ENCODE data around the gene CPSF4L. TPM values are rescaled to one million over a fixed set of nuclear protein-coding genes. Genes with fewer than 3 reads are reported as not detected.
A peak's percentile ranks its signal among the peaks of the same experiment; 100 is the strongest.

Gene CPSF4L
- polyA plus RNA-seq, 1 experiment, result not detected

GRCh38 chr17:73231395-73231794, 30.3 kb downstream of the CPSF4L start:
- H3K4me3 ChIP-seq (ENCODE audit: low read depth, low read length), result peak overlapping the region; percentile 90
- peak overlapping the region; percentile 39 for H3K27ac ChIP-seq (ENCODE audit: low read depth, low read length)
- POLR2A ChIA-PET, result interaction anchor here (0.9 to 2.0 kb wide), 5 partner anchors 17 to 506 kb away, joined by 3 to 9 read pairs (median 4); partner anchors contain the start of gene COG1
- CTCF ChIA-PET, result interaction anchor here (0.7 to 2.8 kb wide), 7 partner anchors 8 to 674 kb away, joined by 3 to 27 read pairs (median 3); no protein-coding TSS in a partner anchor
- no peaks in the 10 kb centered on the region; the same call in 1 of the 2 replicates for H3K9me3 ChIP-seq (ENCODE audit: control insufficient read depth, insufficient read depth, low read length)
- no peaks in the 10 kb centered on the region for H3K27me3 ChIP-seq (ENCODE audit: control insufficient read depth, insufficient read depth, low read length)
- DNase-seq (ENCODE audit: low read depth, low spot score), result no peak
- TF ChIP-seq CTCF (IDR thresholded peaks at IDR 0.05; ENCODE audit: low read depth, low read length), result no peak

GRCh38 chr17:73230088-73230487, 31.6 kb downstream of the CPSF4L start:
- CTCF ChIA-PET, result interaction anchor here (1.0 to 5.4 kb wide), 2 partner anchors 140 to 505 kb away, joined by 3 to 36 read pairs; no protein-coding TSS in a partner anchor
- H3K4me3 ChIP-seq (ENCODE audit: low read depth, low read length), result no peak overlapping the region
- H3K27ac ChIP-seq (ENCODE audit: low read depth, low read length), result no peak overlapping the region

GRCh38 chr17:73228748-73229236, 32.9 kb downstream of the CPSF4L start:
- no peak overlapping the region for H3K4me3 ChIP-seq (ENCODE audit: low read depth, low read length)
- POLR2A ChIA-PET, result no interaction called here

More at GRCh38 chr17:73230088-73230487, 31.6 kb downstream of the CPSF4L start:
- H3K9me3 ChIP-seq (ENCODE audit: control insufficient read depth, insufficient read depth, low read length), result no peaks in the 10 kb centered on the region; the same call in 1 of the 2 replicates
- no peak for DNase-seq (ENCODE audit: low read depth, low spot score)
- TF ChIP-seq CTCF (IDR thresholded peaks at IDR 0.05; ENCODE audit: low read depth, low read length), result no peak
- H3K27me3 ChIP-seq (ENCODE audit: control insufficient read depth, insufficient read depth, low read length), result no peaks in the 10 kb centered on the region
- POLR2A ChIA-PET, result no interaction called here

GRCh38 chr17:73227944-73228343, 33.7 kb downstream of the CPSF4L start:
- no peaks in the 10 kb centered on the region; the same call in 1 of the 2 replicates for H3K9me3 ChIP-seq (ENCODE audit: control insufficient read depth, insufficient read depth, low read length)
- no peak overlapping the region for H3K27ac ChIP-seq (ENCODE audit: low read depth, low read length)
- CTCF ChIA-PET, result interaction anchor here (1.0 to 5.4 kb wide), 9 partner anchors 27 to 671 kb away, joined by 3 to 36 read pairs (median 4); partner anchors contain the start of gene COG1
- H3K27me3 ChIP-seq (ENCODE audit: control insufficient read depth, insufficient read depth, low read length), result no peaks in the 10 kb centered on the region
- POLR2A ChIA-PET, result no interaction called here
- no peak for DNase-seq (ENCODE audit: low read depth, low spot score)
- no peak for TF ChIP-seq CTCF (IDR thresholded peaks at IDR 0.05; ENCODE audit: low read depth, low read length)
- no peak overlapping the region for H3K4me3 ChIP-seq (ENCODE audit: low read depth, low read length)

More at GRCh38 chr17:73228748-73229236, 32.9 kb downstream of the CPSF4L start:
- peak overlapping the region; percentile 68 for H3K27ac ChIP-seq (ENCODE audit: low read depth, low read length)
- TF ChIP-seq CTCF (IDR thresholded peaks at IDR 0.05; ENCODE audit: low read depth, low read length), result no peak
- CTCF ChIA-PET, result interaction anchor here (0.6 to 5.4 kb wide), 6 partner anchors 37 to 671 kb away, joined by 3 to 36 read pairs (median 4); partner anchors contain the start of gene COG1
- peak; percentile 69 for DNase-seq (ENCODE audit: low read depth, low spot score)
- H3K9me3 ChIP-seq (ENCODE audit: control insufficient read depth, insufficient read depth, low read length), result no peaks in the 10 kb centered on the region; the same call in 1 of the 2 replicates
- no peaks in the 10 kb centered on the region for H3K27me3 ChIP-seq (ENCODE audit: control insufficient read depth, insufficient read depth, low read length)

- no peak for TF ChIP-seq CTCF (IDR thresholded peaks at IDR 0.05; ENCODE audit: low read depth, low read length)
- POLR2A ChIA-PET, result no interaction called here
- H3K27me3 ChIP-seq (ENCODE audit: control insufficient read depth, insufficient read depth, low read length), result no peaks in the 10 kb centered on the region
- H3K4me3 ChIP-seq (ENCODE audit: low read depth, low read length), result no peak overlapping the region
- DNase-seq (ENCODE audit: low read depth, low spot score), result no peak
- H3K27ac ChIP-seq (ENCODE audit: low read depth, low read length), result no peak overlapping the region
- no peaks in the 10 kb centered on the region; the same call in 1 of the 2 replicates for H3K9me3 ChIP-seq (ENCODE audit: control insufficient read depth, insufficient read depth, low read length)
- CTCF ChIA-PET, result interaction anchor here (1.0 to 5.4 kb wide), 8 partner anchors 28 to 671 kb away, joined by 3 to 36 read pairs (median 5); partner anchors contain the start of gene COG1
Observed at GRCh38 chr17:73227379-73227778, 34.3 kb downstream of the CPSF4L start.
